Measurements from ENCODE around the gene HOXC10.

DNA sequence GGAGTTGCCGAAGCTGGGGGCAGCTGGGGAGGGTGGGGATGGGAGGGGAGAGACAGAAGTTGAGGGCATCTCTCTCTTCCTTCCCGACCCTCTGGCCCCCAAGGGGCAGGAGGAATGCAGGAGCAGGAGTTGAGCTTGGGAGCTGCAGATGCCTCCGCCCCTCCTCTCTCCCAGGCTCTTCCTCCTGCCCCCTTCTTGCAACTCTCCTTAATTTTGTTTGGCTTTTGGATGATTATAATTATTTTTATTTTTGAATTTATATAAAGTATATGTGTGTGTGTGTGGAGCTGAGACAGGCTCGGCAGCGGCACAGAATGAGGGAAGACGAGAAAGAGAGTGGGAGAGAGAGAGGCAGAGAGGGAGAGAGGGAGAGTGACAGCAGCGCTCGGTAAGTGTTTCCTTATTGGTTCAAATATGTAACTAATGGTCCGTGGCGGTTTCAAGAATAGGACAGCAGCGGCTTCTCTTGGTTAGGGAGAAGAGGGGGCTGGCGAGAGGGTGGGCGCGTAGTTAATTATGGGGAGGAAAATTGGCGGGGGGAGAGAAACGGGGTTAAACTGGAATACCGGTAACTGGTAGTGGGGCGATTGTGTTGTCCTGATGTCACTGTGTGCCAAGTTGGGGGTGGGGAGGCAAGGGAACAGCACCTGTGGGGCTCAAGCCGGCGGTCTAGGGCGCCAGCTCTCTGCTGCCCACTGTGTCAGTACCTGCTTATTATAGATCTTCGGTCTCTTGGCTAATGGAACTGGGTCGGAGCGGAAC lies 32.3 kb downstream of the HOXC10 start:
- TF ChIP-seq, protein P1, sequence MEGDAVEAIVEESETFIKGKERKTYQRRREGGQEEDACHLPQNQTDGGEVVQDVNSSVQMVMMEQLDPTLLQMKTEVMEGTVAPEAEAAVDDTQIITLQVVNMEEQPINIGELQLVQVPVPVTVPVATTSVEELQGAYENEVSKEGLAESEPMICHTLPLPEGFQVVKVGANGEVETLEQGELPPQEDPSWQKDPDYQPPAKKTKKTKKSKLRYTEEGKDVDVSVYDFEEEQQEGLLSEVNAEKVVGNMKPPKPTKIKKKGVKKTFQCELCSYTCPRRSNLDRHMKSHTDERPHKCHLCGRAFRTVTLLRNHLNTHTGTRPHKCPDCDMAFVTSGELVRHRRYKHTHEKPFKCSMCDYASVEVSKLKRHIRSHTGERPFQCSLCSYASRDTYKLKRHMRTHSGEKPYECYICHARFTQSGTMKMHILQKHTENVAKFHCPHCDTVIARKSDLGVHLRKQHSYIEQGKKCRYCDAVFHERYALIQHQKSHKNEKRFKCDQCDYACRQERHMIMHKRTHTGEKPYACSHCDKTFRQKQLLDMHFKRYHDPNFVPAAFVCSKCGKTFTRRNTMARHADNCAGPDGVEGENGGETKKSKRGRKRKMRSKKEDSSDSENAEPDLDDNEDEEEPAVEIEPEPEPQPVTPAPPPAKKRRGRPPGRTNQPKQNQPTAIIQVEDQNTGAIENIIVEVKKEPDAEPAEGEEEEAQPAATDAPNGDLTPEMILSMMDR (IDR thresholded peaks at IDR 0.05), result no peak
- TF ChIP-seq EZH2 (IDR thresholded peaks at IDR 0.05; ENCODE audit: borderline replicate concordance, insufficient read depth, low read depth, low read length, poor library complexity, severe bottlenecking), result peak; percentile 65
